GM23338 (cell line): ENCODE data around the gene RAB40C.

Source experiments
- EZH2 ChIP-seq: fragments of 200-600 bp; sonication (generic); IDR thresholded peaks from one replicate; pipeline ENCODE4 v1.8.0; 2017; ENCODE audit warnings: antibody characterized with exemption, mild to moderate bottlenecking, low read depth; ENCODE audit not compliant: unreplicated experiment
- EZH2phosphoT487 ChIP-seq: fragments of 200-600 bp; sonication (generic); IDR thresholded peaks from one replicate; pipeline ENCODE4 v1.8.1; 2018; ENCODE audit warnings: antibody characterized with exemption; ENCODE audit not compliant: unreplicated experiment
- JUNB ChIP-seq: IDR thresholded peaks from one replicate; pipeline ENCODE4 v1.6.1; 2016; ENCODE audit warnings: antibody characterized with exemption; ENCODE audit not compliant: unreplicated experiment
- POLR2AphosphoS5 ChIP-seq: IDR thresholded peaks from 2 replicates; pipeline ENCODE4 v1.6.1; 2016; ENCODE audit warnings: antibody characterized with exemption, low read depth
- REST ChIP-seq: IDR thresholded peaks from one replicate; pipeline ENCODE4 v1.6.1; 2018; ENCODE audit warnings: antibody characterized with exemption; ENCODE audit not compliant: unreplicated experiment
- ZNF331 ChIP-seq: fragments of 250-450 bp; sonication (Bioruptor Pico); IDR thresholded peaks from 2 replicates; pipeline ENCODE4 v1.5.0; 2020; ENCODE audit warnings: low read depth, mild to moderate bottlenecking, moderate library complexity
- TF ChIP-seq, protein P1 (sequence below), 2 experiments: fragments of 200-600 bp in 1 of 2; sonication (generic) in 1 of 2; conservative IDR thresholded peaks; 2 replicates each; pipeline versions ENCODE4 v1.5.1 to v1.6.1; 2016 to 2017; ENCODE audit warnings: antibody characterized with exemption in 2 of 2, low read depth in 2 of 2, mild to moderate bottlenecking in 2 of 2, moderate library complexity in 1 of 2

- TF ChIP-seq, protein P1, sequence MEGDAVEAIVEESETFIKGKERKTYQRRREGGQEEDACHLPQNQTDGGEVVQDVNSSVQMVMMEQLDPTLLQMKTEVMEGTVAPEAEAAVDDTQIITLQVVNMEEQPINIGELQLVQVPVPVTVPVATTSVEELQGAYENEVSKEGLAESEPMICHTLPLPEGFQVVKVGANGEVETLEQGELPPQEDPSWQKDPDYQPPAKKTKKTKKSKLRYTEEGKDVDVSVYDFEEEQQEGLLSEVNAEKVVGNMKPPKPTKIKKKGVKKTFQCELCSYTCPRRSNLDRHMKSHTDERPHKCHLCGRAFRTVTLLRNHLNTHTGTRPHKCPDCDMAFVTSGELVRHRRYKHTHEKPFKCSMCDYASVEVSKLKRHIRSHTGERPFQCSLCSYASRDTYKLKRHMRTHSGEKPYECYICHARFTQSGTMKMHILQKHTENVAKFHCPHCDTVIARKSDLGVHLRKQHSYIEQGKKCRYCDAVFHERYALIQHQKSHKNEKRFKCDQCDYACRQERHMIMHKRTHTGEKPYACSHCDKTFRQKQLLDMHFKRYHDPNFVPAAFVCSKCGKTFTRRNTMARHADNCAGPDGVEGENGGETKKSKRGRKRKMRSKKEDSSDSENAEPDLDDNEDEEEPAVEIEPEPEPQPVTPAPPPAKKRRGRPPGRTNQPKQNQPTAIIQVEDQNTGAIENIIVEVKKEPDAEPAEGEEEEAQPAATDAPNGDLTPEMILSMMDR (conservative IDR thresholded peaks at IDR 0.05; ENCODE audit: low read depth in 2 of 2) = no peak
- TF ChIP-seq REST (no peak), EZH2phosphoT487 (no peak), POLR2AphosphoS5 (no peak), EZH2 (no peak), JUNB (no peak), ZNF331 (CRISPR knock-in tag) (no peak)
Observed at GRCh38 chr16:590188-590814, 435 bp downstream of the RAB40C start.
